Colonic mucosa (tissue), 4 donors: ENCODE results near the gene AGBL1. TPM values are rescaled to one million over a fixed set of nuclear protein-coding genes. Genes with fewer than 3 reads are reported as not detected.
"Not testable (repeated sequence)": the region's sequence is repeated elsewhere in the genome, so short reads cannot be mapped to it uniquely, and the experiment has no call there.

ENCODE experiments used
- DNase-seq: peaks from one replicate; pipeline ENCODE4 v3.0.0-alpha.2; 2020
- H3K27ac ChIP-seq: fragments of 200-600 bp; one replicate; pipeline ENCODE4 v1.8.0; 2021
- H3K27me3 ChIP-seq: fragments of 200-600 bp; one replicate; pipeline ENCODE4 v1.8.0; 2021
- H3K36me3 ChIP-seq: fragments of 200-600 bp; one replicate; pipeline ENCODE4 v1.8.0; 2021
- H3K4me1 ChIP-seq: fragments of 200-600 bp; one replicate; pipeline ENCODE4 v1.8.0; 2021; ENCODE audit warnings: mild to moderate bottlenecking
- H3K4me3 ChIP-seq: fragments of 200-600 bp; one replicate; pipeline ENCODE4 v1.8.0; 2021
- H3K9ac ChIP-seq, 2 donors: one replicate each; pipeline ENCODE4 v1.7.0; 2013; ENCODE audit warnings: control low read depth in 2 of 2, low read depth in 2 of 2, low read length in 2 of 2
- H3K9me3 ChIP-seq: fragments of 200-600 bp; one replicate; pipeline ENCODE4 v1.8.0; 2021
- CTCF ChIP-seq: fragments of 200-600 bp; IDR thresholded peaks from one replicate; pipeline ENCODE4 v1.8.0; 2022; ENCODE audit warnings: antibody characterized with exemption, mild to moderate bottlenecking
- intact Hi-C: fragments of 100-400 bp; cut with DNase I; formaldehyde crosslinking; loops from one replicate; pipeline ENCODE4 v1.14.1; 2022
- total RNA-seq, 2 donors: library from RNA; stranded (reverse); fragmentation: NEBNext Ultra II Directional in 1 of 2; extraction: Animal tissue kit (Norgen Biotek cat#: 25700) in 1 of 2; gene quantifications; one replicate each; pipeline ENCODE4 v1.2.1, GENCODE V29; 2021
- donor health status: healthy.
- donor health status: DM: no; HTN: no; CAD: no.
- donor health status: DM: no; HTN: no; CAD: no.

The AGBL1 gene
- total RNA-seq, 2 donors from 2014 or later: 0.10 to 0.24 TPM

GRCh38 chr15:86106306-86106705 is 26.6 kb downstream of the AGBL1 start:
- no peaks in the 10 kb centered on the region for H3K27me3 ChIP-seq
- no peaks in the 10 kb centered on the region for H3K36me3 ChIP-seq
- intact Hi-C loops: no loop called here
- no peaks in the 10 kb centered on the region for H3K9me3 ChIP-seq
- no peak overlapping the region for H3K9ac ChIP-seq
- no peak overlapping the region for H3K27ac ChIP-seq
- no peak for TF ChIP-seq CTCF
- DNase-seq: no peak
- H3K4me3 ChIP-seq: no peak overlapping the region
- no peaks in the 10 kb centered on the region for H3K4me1 ChIP-seq

DNA sequence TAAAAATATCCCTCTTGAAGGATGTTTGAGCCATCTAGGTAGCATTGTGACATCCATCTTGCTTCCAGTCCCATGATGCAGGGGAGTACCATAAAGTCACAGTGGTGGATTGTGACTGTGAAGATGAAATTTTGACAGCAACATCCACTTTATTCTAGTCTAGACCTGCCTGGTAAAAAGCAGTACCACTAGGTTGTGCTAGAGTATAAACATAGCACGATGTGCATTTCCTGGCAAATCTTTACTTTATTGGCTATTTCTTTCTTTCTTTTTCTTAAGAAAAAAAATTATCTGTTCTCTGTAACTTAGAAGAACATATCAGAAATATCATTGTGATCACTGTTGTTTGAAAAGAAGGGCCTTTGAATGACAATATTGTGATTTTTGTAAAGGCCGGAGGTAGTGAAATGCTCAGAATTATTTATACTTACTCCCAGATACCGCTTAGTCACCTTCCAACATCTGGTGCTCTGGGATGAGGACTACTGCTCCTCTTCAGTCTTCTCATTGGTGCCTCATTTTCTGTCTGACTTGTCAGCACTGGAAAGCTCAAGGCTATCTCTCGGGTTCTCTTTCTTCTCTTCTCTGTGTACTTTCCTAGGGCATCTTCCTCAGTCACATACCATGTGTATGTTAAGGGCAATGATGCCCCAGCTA is 35.6 kb downstream of the AGBL1 start:
- no peak for DNase-seq
- intact Hi-C loops: no loop called here
- no peak overlapping the region for H3K27ac ChIP-seq
- no peaks in the 10 kb centered on the region for H3K27me3 ChIP-seq
- no peak overlapping the region for H3K4me3 ChIP-seq
- H3K4me1 ChIP-seq: no peaks in the 10 kb centered on the region
- H3K9me3 ChIP-seq: no peaks in the 10 kb centered on the region
- no peaks in the 10 kb centered on the region for H3K36me3 ChIP-seq
- no peak overlapping the region for H3K9ac ChIP-seq
- no peak for TF ChIP-seq CTCF

- H3K4me1 ChIP-seq: no peaks in the 10 kb centered on the region
- no peaks in the 10 kb centered on the region for H3K9me3 ChIP-seq
- no peaks in the 10 kb centered on the region for H3K27me3 ChIP-seq
- H3K36me3 ChIP-seq: no peaks in the 10 kb centered on the region
- H3K9ac ChIP-seq: no peak overlapping the region
- H3K4me3 ChIP-seq: no peak overlapping the region
- intact Hi-C loops: no loop called here
- no peak overlapping the region for H3K27ac ChIP-seq
- DNase-seq: no peak
- no peak for TF ChIP-seq CTCF
These were observed 42.0 kb downstream of the AGBL1 start for GRCh38 chr15:86121568-86122225.

GRCh38 chr15:86122691-86123391 is 43.2 kb downstream of the AGBL1 start:
- H3K4me1 ChIP-seq, H3K27me3 ChIP-seq, DNase-seq, H3K9ac ChIP-seq, H3K27ac ChIP-seq, H3K4me3 ChIP-seq, H3K9me3 ChIP-seq, intact Hi-C loops, H3K36me3 ChIP-seq: not testable (repeated sequence)

GRCh38 chr15:86125775-86126174 is 46.1 kb downstream of the AGBL1 start:
- DNase-seq: no peak
- H3K4me1 ChIP-seq: no peaks in the 10 kb centered on the region
- H3K4me3 ChIP-seq: no peak overlapping the region
- H3K27ac ChIP-seq: no peak overlapping the region
- no peaks in the 10 kb centered on the region for H3K27me3 ChIP-seq
- H3K9me3 ChIP-seq: no peaks in the 10 kb centered on the region
- intact Hi-C loops: no loop called here
- H3K9ac ChIP-seq: no peak overlapping the region
- no peak for TF ChIP-seq CTCF
- H3K36me3 ChIP-seq: no peaks in the 10 kb centered on the region

DNA sequence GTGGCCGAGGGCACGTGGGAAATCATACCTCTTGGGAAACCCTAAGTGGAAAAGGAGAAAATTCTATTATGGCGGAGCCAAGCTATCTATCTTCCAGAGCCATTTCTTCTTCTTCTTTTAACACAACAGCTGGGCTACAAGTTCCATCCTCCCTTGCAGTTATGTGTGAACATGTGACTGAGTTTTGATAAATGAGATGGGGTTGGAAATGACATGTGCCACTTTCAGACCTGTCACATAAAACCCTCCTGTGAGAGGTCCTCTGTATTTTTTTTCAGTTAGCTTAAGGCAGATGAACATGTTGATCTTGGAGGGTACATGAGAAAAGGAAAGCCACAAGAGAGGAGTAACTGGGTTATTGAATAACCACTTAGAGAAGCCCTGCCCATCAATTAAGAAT is 47.9 kb downstream of the AGBL1 start:
- Histone ChIP-seq H3K9ac (no peak overlapping the region), H3K4me1 (no peaks in the 10 kb centered on the region), H3K9me3 (no peaks in the 10 kb centered on the region), H3K27ac (no peak overlapping the region), H3K4me3 (no peak overlapping the region), H3K36me3 (no peaks in the 10 kb centered on the region), H3K27me3 (no peaks in the 10 kb centered on the region)
- intact Hi-C loops: no loop called here
- TF ChIP-seq CTCF: no peak
- DNase-seq: no peak
